GM19397 (cell line): ENCODE results near the gene PYURF.

Experiments
- ATAC-seq: cut with Tn5 transposase; IDR thresholded peaks from one replicate; pipeline ENCODE4 v1.9.1; 2021; ENCODE audit warnings: mild to moderate bottlenecking, moderate library complexity; ENCODE audit not compliant: unreplicated experiment

The PYURF gene

GRCh38 chr4:88514557-88515511 lies 8.7 kb downstream of the PYURF start:
- no peak for ATAC-seq

GRCh38 chr4:88511236-88511635 lies 12.3 kb downstream of the PYURF start:
- no peak for ATAC-seq

- ATAC-seq: no peak
These were observed 20.2 kb downstream of the PYURF start for GRCh38 chr4:88503344-88503743.

GRCh38 chr4:88497859-88498409 lies 25.6 kb downstream of the PYURF start:
- no peak for ATAC-seq

- ATAC-seq: no peak
These were observed 34.3 kb downstream of the PYURF start for GRCh38 chr4:88489100-88489761.

GRCh38 chr4:88481537-88481936 lies 42.0 kb downstream of the PYURF start:
- ATAC-seq: no peak

GRCh38 chr4:88478247-88478646 lies 45.3 kb downstream of the PYURF start:
- no peak for ATAC-seq

- ATAC-seq: no peak
These were observed 46.2 kb downstream of the PYURF start for GRCh38 chr4:88477229-88477860.
